ENCODE measurements around the gene GARIN5A. TPM values are rescaled to one million over a fixed set of nuclear protein-coding genes. Genes with fewer than 3 reads are reported as not detected.
"Not testable (repeated sequence)": the region's sequence is repeated elsewhere in the genome, so short reads cannot be mapped to it uniquely, and the experiment has no call there.

Gene GARIN5A
- total RNA-seq, 2 experiments from 2014 or later = 0.77 to 0.88 TPM

DNA sequence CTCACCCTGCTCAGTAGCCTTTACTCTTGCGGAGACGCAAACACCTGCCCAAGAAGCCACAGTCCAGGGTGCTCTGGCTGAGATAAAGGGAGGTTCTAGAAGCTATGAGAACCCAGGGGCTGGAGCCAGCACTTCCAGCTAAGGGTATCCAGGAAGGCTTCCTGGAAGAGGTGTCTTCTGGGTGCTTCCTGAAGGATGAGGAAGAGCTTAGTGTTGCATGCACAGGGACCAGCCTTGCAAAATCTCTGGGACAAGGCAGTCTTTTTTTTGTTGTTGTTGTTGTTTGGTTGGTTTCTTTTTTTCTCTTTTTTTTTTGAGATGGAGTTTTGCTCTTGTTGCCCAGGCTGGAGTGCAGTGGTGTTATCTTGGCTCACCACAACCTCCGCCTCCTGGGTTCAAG, 23.4 kb downstream of the GARIN5A start:
- Mint-ChIP-seq H3K4me1 (ENCODE audit: low read depth) (no peaks in the 10 kb centered on the region), H3K36me3 (no peaks in the 10 kb centered on the region), H3K27me3 (peaks cover 14% of the 10 kb centered on the region), H3K9me3 (no peaks in the 10 kb centered on the region), H3K27ac (no peak overlapping the region), H3K4me3 (no peak overlapping the region)
- intact Hi-C loops (cut with micrococcal nuclease) = no loop called here
- DNase-seq = no peak
- POLR2A ChIA-PET = no interaction called here
- CTCF ChIA-PET = no interaction called here

DNA sequence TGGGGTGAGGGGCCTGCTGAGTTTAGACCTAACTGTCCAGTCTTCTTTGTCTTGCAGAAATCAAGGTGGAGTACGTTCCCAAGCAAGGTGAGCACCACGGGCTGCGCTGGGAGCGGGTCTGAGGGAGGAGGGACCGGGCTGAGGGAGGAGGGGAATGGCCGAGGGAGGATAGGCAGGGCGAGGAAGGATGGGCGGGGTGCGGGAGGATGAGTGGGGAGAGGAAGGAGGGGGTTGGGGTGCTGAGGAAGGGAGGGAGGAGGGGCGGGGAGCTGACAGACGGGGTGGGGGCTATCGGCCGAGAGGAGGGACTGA, 25.5 kb downstream of the GARIN5A start:
- intact Hi-C loops (cut with micrococcal nuclease) = no loop called here
- Mint-ChIP-seq H3K36me3 (no peaks in the 10 kb centered on the region), H3K4me1 (ENCODE audit: low read depth) (no peaks in the 10 kb centered on the region), H3K27me3 (peaks cover 2% of the 10 kb centered on the region), H3K4me3 (no peak overlapping the region), H3K9me3 (no peaks in the 10 kb centered on the region), H3K27ac (no peak overlapping the region)
- ChIA-PET POLR2A (no interaction called here), CTCF (no interaction called here)
- DNase-seq = no peak

DNA sequence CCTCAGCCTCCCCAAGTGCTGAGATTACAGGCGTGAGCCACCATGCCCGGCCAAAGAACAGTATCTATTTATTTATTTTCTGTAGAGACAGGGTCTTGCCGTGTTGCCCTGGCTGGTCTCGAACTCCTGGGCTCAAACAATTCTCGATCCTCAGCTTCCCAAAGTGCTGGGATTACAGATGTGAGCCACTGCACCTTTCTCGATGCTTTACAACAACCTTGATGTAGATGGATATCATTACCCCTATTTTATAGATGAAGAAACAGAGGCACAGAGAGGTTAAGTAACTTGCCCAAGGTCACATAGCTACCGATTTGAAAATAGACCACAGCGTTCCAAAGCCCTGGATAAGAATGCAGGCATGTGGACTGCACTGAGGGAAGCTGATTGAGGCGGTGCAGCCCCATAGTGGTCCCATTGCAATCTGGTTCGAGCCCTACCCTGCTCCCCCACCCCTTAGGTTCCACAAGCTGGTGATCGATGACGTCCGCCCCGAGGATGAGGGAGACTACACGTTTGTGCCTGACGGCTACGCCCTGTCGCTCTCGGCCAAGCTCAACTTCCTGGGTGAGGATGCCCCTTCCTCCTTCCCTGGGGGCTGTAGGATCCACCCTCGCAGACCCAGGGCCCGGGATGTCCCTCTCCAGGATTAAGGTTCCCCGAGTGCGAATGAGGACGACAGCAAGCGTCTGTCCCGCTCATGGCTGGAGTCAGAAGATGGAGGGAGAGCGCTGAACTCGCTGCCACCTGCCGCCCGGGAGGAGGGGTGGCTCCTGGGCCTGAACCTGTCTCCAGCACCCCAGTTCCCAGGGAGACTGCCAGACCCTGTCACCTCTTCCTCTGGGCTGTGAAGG, 26.1 kb downstream of the GARIN5A start:
- ChIA-PET POLR2A (no interaction called here), CTCF (interaction anchor here (1.1 to 1.3 kb wide), 2 partner anchors 10 to 12 kb away, joined by 3 to 7 read pairs; no protein-coding TSS in a partner anchor)
- Mint-ChIP-seq H3K9me3 (no peaks in the 10 kb centered on the region), H3K4me3 (no peak overlapping the region), H3K36me3 (no peaks in the 10 kb centered on the region), H3K27ac (no peak overlapping the region), H3K27me3 (peaks cover 4% of the 10 kb centered on the region), H3K4me1 (ENCODE audit: low read depth) (no peaks in the 10 kb centered on the region)
- DNase-seq = no peak
- intact Hi-C loops (cut with micrococcal nuclease) = no loop called here

DNA sequence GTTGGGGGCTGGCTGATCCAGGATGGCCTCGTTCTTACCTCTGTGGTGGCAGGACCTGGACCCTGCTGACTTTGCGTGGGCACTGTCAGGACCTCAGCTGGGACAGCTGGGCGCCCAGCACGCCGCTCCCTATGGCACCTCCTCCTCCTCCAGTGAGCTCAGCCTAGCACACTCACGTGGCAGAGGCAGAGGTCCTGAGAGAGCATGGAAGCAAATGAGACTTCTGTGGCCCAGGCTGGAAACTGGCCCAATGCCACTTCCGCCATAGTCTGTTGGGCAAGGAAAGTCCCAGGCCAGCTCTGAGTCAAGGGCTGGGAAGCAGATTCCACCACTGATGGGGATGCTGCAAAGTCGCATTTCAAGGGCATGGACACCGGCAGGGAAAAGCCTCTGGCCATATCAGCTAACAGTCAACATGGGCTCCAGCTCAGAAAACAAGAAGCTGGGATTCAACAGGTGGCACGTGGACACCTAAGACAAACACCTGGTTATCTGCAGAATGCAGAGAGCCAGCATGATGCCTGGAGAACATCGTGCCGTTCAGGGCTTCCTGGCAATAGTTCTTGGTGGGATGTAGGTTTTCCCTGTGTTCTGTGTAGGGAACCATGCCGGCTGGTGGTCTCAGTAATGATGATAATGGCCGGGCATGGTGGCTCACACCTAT, 27.3 kb downstream of the GARIN5A start:
- ChIA-PET CTCF (interaction anchor here (1.1 to 1.3 kb wide), 2 partner anchors 11 to 13 kb away, joined by 3 to 7 read pairs; no protein-coding TSS in a partner anchor), POLR2A (no interaction called here)
- H3K4me3 Mint-ChIP-seq = no peak overlapping the region
- H3K36me3 Mint-ChIP-seq = no peaks in the 10 kb centered on the region
- H3K27ac Mint-ChIP-seq = no peak overlapping the region
- H3K4me1 Mint-ChIP-seq (ENCODE audit: low read depth) = no peaks in the 10 kb centered on the region
- intact Hi-C loops (cut with micrococcal nuclease) = no loop called here
- no peaks in the 10 kb centered on the region for H3K9me3 Mint-ChIP-seq
- DNase-seq = no peak
- peaks cover 6% of the 10 kb centered on the region for H3K27me3 Mint-ChIP-seq

DNA sequence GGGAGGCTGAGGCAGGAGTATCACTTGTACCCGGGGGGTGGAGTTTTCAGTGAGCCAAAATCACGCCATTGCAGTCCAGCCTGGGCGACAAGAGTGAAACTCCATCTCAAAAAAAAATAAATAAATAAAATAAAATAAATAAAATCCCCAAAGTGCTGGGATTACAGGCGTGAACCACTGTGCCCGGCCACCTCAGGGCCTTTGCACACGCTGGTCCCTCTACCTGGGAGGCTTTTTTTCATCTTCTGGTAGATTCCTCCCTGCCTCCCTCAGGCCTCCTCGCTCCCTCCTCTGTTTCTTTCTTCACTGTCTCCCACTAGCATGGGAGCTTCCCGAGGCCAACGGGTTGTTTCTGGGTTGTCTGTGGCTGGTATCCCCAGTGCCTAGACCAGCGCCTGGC, 28.9 kb downstream of the GARIN5A start:
- ChIA-PET POLR2A (no interaction called here), CTCF (no interaction called here)

DNA sequence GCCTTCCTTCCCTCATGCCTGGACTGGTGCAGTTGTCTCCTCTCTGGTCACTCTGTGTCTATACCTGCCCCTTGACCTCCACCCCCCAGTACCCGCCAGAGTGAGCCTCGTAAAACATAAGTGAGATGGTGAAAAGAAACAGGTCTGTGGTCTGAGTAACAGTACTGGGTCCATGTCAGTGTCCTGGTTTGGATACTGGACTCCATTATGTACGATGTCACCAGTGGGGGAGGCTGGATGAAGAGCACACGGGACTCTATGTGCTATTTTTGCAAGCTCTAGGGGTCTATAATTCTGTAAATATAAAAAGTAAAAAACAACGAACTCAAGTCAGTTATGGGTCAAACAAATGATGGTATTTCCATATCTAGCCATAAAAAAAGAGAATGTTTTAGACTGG, 29.6 kb downstream of the GARIN5A start:
- H3K9me3 Mint-ChIP-seq = no peaks in the 10 kb centered on the region
- H3K27me3 Mint-ChIP-seq = peaks cover 13% of the 10 kb centered on the region
- CTCF ChIA-PET = no interaction called here
- H3K36me3 Mint-ChIP-seq = no peaks in the 10 kb centered on the region
- POLR2A ChIA-PET = no interaction called here
- no peaks in the 10 kb centered on the region for H3K4me1 Mint-ChIP-seq (ENCODE audit: low read depth)
- no peak for DNase-seq
- intact Hi-C loops (cut with micrococcal nuclease) = no loop called here
- no peak overlapping the region for H3K4me3 Mint-ChIP-seq
- no peak overlapping the region for H3K27ac Mint-ChIP-seq

More for the DNA sequence above, 28.9 kb downstream of the GARIN5A start:
- no peaks in the 10 kb centered on the region for H3K36me3 Mint-ChIP-seq
- H3K4me3 Mint-ChIP-seq = no peak overlapping the region
- DNase-seq = no peak
- H3K27me3 Mint-ChIP-seq = peaks cover 13% of the 10 kb centered on the region
- no peak overlapping the region for H3K27ac Mint-ChIP-seq
- H3K9me3 Mint-ChIP-seq = no peaks in the 10 kb centered on the region
- intact Hi-C loops (cut with micrococcal nuclease) = no loop called here
- H3K4me1 Mint-ChIP-seq (ENCODE audit: low read depth) = no peaks in the 10 kb centered on the region

DNA sequence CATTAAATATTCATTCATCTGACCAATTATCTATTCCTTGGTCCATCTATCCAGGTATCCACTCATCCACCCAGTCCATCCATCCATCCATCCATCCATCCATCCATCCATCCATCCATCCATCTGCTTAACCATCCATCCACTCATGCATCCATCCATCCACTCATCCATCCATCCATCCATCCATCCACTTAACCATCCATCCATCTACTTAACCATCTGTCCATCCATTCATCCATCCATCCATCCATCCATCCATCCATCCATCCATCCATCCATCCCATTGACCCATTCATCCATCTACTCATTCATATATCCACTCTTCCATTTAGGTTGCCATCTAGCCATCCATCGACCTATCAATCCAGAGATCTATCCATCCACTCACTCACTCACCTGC, 32.6 kb downstream of the GARIN5A start:
- POLR2A ChIA-PET = no interaction called here
- Mint-ChIP-seq H3K9me3 (no peaks in the 10 kb centered on the region), H3K36me3 (no peaks in the 10 kb centered on the region), H3K27me3 (peaks cover 18% of the 10 kb centered on the region), H3K4me1 (ENCODE audit: low read depth) (no peaks in the 10 kb centered on the region), H3K4me3 (no peak overlapping the region), H3K27ac (no peak overlapping the region)
- CTCF ChIA-PET = no interaction called here
- no peak for DNase-seq
- intact Hi-C loops (cut with micrococcal nuclease) = no loop called here

DNA sequence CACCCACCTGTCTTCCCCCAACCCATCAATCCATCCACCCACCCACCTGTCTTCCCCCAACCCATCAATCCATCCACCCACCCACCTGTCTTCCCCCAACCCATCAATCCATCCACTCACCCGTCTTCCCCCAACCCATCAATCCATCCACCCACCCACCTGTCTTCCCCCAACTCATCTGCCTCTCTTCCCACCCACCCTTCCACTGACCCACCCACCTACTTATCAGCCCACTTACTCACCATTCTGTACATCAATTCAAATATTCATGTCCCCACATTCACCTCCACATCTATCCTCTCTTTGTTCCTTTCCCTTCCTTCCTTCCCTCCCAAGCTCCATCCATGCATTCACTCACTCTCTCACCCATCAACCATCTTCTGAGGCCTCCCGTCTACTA, 37.5 kb downstream of the GARIN5A start:
- DNase-seq; POLR2A ChIA-PET; H3K9me3 Mint-ChIP-seq; H3K4me1 Mint-ChIP-seq (ENCODE audit: low read depth); intact Hi-C loops (cut with micrococcal nuclease); H3K4me3 Mint-ChIP-seq; CTCF ChIA-PET; H3K36me3 Mint-ChIP-seq; H3K27ac Mint-ChIP-seq: not testable (repeated sequence)
- H3K27me3 Mint-ChIP-seq = peaks cover 11% of the 10 kb centered on the region

DNA sequence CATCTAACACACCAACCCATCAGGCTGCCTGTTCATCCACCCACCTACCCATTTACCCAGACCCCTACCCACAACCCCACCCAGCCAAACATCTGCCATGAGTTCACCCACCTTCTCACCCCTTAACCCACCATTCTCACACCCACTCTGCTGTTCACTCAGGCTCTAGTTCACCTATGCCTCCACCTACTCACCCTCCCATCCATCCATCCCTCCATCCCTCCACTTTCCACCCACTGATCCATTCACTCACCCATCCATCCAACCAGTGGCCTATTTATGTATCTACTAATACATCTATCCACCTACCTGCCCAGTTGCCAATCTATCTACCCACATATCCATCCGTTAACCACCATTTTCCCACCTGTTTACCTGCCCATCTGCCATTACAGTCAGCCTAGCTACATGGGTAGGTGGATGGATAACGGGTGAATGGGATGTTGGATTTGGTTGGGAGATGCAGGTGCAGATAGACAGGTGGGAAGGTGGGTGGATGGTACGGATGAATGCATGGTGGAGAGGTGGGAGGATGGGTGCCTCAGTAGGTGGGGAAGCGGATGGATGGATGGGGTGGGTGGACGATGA, 38.7 kb downstream of the GARIN5A start:
- H3K27ac Mint-ChIP-seq = no peak overlapping the region
- intact Hi-C loops (cut with micrococcal nuclease) = no loop called here
- CTCF ChIA-PET = interaction anchor here (0.9 to 1.4 kb wide), 2 partner anchors 81 to 118 kb away, joined by 3 read pairs; no protein-coding TSS in a partner anchor

DNA sequence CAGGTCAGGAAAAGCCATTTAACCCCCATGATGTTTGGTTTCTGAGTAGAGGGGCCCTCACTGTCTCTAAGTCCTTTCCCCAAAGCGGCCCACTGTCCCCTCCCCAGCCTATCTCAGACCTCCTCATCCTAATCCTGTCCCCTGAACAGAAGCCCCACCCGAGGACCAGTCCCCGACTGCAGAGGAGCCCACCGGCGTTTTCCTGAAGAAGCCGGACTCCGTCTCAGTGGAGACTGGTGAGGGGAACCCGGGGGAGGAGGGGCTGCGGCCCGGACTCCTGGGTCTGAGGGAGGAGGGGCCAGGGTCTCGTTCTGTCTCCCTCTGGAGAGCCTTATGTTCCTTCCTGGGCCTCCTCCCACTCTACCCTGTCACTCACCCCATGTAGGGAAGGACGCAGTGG, 41.0 kb downstream of the GARIN5A start:
- Mint-ChIP-seq H3K36me3 (no peaks in the 10 kb centered on the region), H3K4me3 (no peak overlapping the region), H3K27ac (no peak overlapping the region), H3K4me1 (ENCODE audit: low read depth) (peaks cover 10% of the 10 kb centered on the region), H3K27me3 (peaks cover 17% of the 10 kb centered on the region), H3K9me3 (no peaks in the 10 kb centered on the region)
- intact Hi-C loops (cut with micrococcal nuclease) = no loop called here
- CTCF ChIA-PET = no interaction called here
- no peak for DNase-seq
- POLR2A ChIA-PET = no interaction called here

More for the DNA sequence above, 38.7 kb downstream of the GARIN5A start:
- POLR2A ChIA-PET = no interaction called here
- no peaks in the 10 kb centered on the region for H3K36me3 Mint-ChIP-seq
- no peaks in the 10 kb centered on the region for H3K9me3 Mint-ChIP-seq
- H3K4me3 Mint-ChIP-seq = no peak overlapping the region
- no peak for DNase-seq
- H3K27me3 Mint-ChIP-seq = peaks cover 12% of the 10 kb centered on the region
- H3K4me1 Mint-ChIP-seq (ENCODE audit: low read depth) = no peaks in the 10 kb centered on the region

DNA sequence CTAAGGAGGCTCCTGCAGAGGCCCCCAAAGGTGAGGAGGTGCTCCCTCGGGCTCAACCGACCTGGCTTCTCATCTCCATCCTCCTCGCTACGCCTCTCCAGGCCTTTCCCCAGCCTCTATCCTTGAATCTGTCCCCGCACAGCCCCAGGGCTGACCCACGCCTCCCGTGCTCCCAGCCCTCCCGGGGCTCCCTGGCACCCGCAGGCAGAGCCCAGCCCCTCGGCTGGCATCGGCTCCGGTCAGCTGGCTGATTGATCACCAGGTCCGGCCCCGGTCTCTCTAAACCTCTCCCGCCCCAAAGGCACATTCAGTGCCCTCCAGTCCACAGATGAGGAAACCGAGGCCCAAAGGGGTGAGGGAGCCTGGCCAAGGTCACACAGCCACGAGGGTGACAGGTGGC, 41.4 kb downstream of the GARIN5A start:
- Mint-ChIP-seq H3K4me3 (no peak overlapping the region), H3K9me3 (no peaks in the 10 kb centered on the region), H3K4me1 (ENCODE audit: low read depth) (peaks cover 12% of the 10 kb centered on the region), H3K27me3 (peaks cover 19% of the 10 kb centered on the region), H3K27ac (no peak overlapping the region), H3K36me3 (no peaks in the 10 kb centered on the region)
- intact Hi-C loops (cut with micrococcal nuclease) = no loop called here
- CTCF ChIA-PET = no interaction called here
- POLR2A ChIA-PET = no interaction called here
- DNase-seq = no peak

DNA sequence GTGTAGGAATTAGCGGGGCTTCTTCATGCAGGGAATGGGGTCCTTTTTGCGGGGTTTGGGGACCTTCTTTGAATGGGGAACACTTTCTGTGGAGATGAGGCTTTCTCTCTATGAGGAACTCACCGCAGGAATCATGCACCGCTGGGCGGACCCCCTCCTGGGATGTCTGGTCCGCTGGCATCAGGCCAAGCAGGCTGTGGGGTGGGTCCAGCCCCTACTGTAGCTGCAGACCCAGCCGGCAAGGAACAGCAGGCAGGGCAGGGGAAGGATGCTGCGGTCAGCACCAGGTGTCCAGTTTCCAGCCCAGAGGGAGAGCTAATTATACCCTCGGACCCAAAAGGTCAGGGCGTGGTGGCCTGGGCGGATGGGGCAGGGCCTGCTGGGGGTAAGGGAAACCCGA, 42.1 kb downstream of the GARIN5A start:
- no peak overlapping the region for H3K4me3 Mint-ChIP-seq
- CTCF ChIA-PET = no interaction called here
- H3K27me3 Mint-ChIP-seq = peaks cover 16% of the 10 kb centered on the region
- POLR2A ChIA-PET = no interaction called here
- intact Hi-C loops (cut with micrococcal nuclease) = no loop called here
- no peaks in the 10 kb centered on the region for H3K9me3 Mint-ChIP-seq
- no peak for DNase-seq
- no peak overlapping the region for H3K27ac Mint-ChIP-seq
- peaks cover 12% of the 10 kb centered on the region for H3K4me1 Mint-ChIP-seq (ENCODE audit: low read depth)
- H3K36me3 Mint-ChIP-seq = no peaks in the 10 kb centered on the region
